ENCODE measurements around the gene LTB4R. TPM values are rescaled to one million over a fixed set of nuclear protein-coding genes. Genes with fewer than 3 reads are reported as not detected.
"Not testable (repeated sequence)": the region's sequence is repeated elsewhere in the genome, so short reads cannot be mapped to it uniquely, and the experiment has no call there.

LTB4R gene
- total RNA-seq, 1 experiment from 2014 or later = 13.4 TPM

- TF ChIP-seq CTCF (IDR thresholded peaks at IDR 0.05; ENCODE audit: unreplicated experiment) = no peak
- Mint-ChIP-seq H3K4me3 (ENCODE audit: low read depth, unreplicated experiment) (peak overlapping the region; percentile 22), H3K36me3 (ENCODE audit: insufficient read depth, unreplicated experiment) (no peaks in the 10 kb centered on the region), H3K9me3 (ENCODE audit: low read depth, unreplicated experiment) (no peaks in the 10 kb centered on the region), H3K4me1 (ENCODE audit: low read depth, unreplicated experiment) (peaks cover 20% of the 10 kb centered on the region), H3K27ac (ENCODE audit: unreplicated experiment) (peak overlapping the region; percentile 46), H3K27me3 (ENCODE audit: unreplicated experiment) (peaks cover 20% of the 10 kb centered on the region)
- intact Hi-C loops (cut with micrococcal nuclease; ENCODE audit: unreplicated experiment) = no loop called here
- BruUV-seq (replicated peaks) = no TSS peak
- no peak for DNase-seq
- CTCF ChIA-PET = no interaction called here
Measured at GRCh38 chr14:24353559-24354481, 42.5 kb downstream of the LTB4R start.

GRCh38 chr14:24354482-24354825 is 43.2 kb downstream of the LTB4R start:
- intact Hi-C loops (cut with micrococcal nuclease; ENCODE audit: unreplicated experiment); DNase-seq; CTCF ChIA-PET; BruUV-seq (replicated peaks); H3K9me3 Mint-ChIP-seq (ENCODE audit: low read depth, unreplicated experiment); H3K36me3 Mint-ChIP-seq (ENCODE audit: insufficient read depth, unreplicated experiment): not testable (repeated sequence)
- Mint-ChIP-seq H3K27ac (ENCODE audit: unreplicated experiment) (peak overlapping the region; percentile 46), H3K27me3 (ENCODE audit: unreplicated experiment) (peaks cover 14% of the 10 kb centered on the region), H3K4me3 (ENCODE audit: low read depth, unreplicated experiment) (peak overlapping the region; percentile 22), H3K4me1 (ENCODE audit: low read depth, unreplicated experiment) (peaks cover 20% of the 10 kb centered on the region)

- Mint-ChIP-seq H3K27me3 (ENCODE audit: unreplicated experiment) (peaks cover 8% of the 10 kb centered on the region), H3K9me3 (ENCODE audit: low read depth, unreplicated experiment) (no peaks in the 10 kb centered on the region), H3K4me1 (ENCODE audit: low read depth, unreplicated experiment) (peaks cover 20% of the 10 kb centered on the region), H3K36me3 (ENCODE audit: insufficient read depth, unreplicated experiment) (no peaks in the 10 kb centered on the region), H3K4me3 (ENCODE audit: low read depth, unreplicated experiment) (no peak overlapping the region), H3K27ac (ENCODE audit: unreplicated experiment) (no peak overlapping the region)
- no TSS peak for BruUV-seq (replicated peaks)
- CTCF ChIA-PET = no interaction called here
- no peak for DNase-seq
- TF ChIP-seq CTCF (IDR thresholded peaks at IDR 0.05; ENCODE audit: unreplicated experiment) = no peak
- intact Hi-C loops (cut with micrococcal nuclease; ENCODE audit: unreplicated experiment) = no loop called here
Measured at GRCh38 chr14:24355009-24355408, 43.7 kb downstream of the LTB4R start.

- TF ChIP-seq CTCF (IDR thresholded peaks at IDR 0.05; ENCODE audit: unreplicated experiment) = no peak
- CTCF ChIA-PET = no interaction called here
- Mint-ChIP-seq H3K4me3 (ENCODE audit: low read depth, unreplicated experiment) (no peak overlapping the region), H3K27ac (ENCODE audit: unreplicated experiment) (no peak overlapping the region), H3K4me1 (ENCODE audit: low read depth, unreplicated experiment) (peaks cover 20% of the 10 kb centered on the region), H3K36me3 (ENCODE audit: insufficient read depth, unreplicated experiment) (no peaks in the 10 kb centered on the region), H3K9me3 (ENCODE audit: low read depth, unreplicated experiment) (no peaks in the 10 kb centered on the region), H3K27me3 (ENCODE audit: unreplicated experiment) (no peaks in the 10 kb centered on the region)
- no TSS peak for BruUV-seq (replicated peaks)
- intact Hi-C loops (cut with micrococcal nuclease; ENCODE audit: unreplicated experiment) = no loop called here
- no peak for DNase-seq
Measured at GRCh38 chr14:24356208-24356607, 44.9 kb downstream of the LTB4R start.

- H3K36me3 Mint-ChIP-seq (ENCODE audit: insufficient read depth, unreplicated experiment) = no peaks in the 10 kb centered on the region
- H3K27ac Mint-ChIP-seq (ENCODE audit: unreplicated experiment) = no peak overlapping the region
- no peaks in the 10 kb centered on the region for H3K27me3 Mint-ChIP-seq (ENCODE audit: unreplicated experiment)
- H3K4me3 Mint-ChIP-seq (ENCODE audit: low read depth, unreplicated experiment) = no peak overlapping the region
- TF ChIP-seq CTCF (IDR thresholded peaks at IDR 0.05; ENCODE audit: unreplicated experiment) = no peak
- no TSS peak for BruUV-seq (replicated peaks)
- no peaks in the 10 kb centered on the region for H3K9me3 Mint-ChIP-seq (ENCODE audit: low read depth, unreplicated experiment)
- peaks cover 4% of the 10 kb centered on the region for H3K4me1 Mint-ChIP-seq (ENCODE audit: low read depth, unreplicated experiment)
- CTCF ChIA-PET = no interaction called here
- intact Hi-C loops (cut with micrococcal nuclease; ENCODE audit: unreplicated experiment) = no loop called here
- DNase-seq = no peak
Measured at GRCh38 chr14:24360281-24360680, 49.0 kb downstream of the LTB4R start.

All from Calu3 (cell line).